ENCODE results near the gene MXRA8. TPM values are rescaled to one million over a fixed set of nuclear protein-coding genes. Genes with fewer than 3 reads are reported as not detected.

The MXRA8 gene
- total and polyA plus RNA-seq, 8 donors: 23.3 to 203 (median 42.9) TPM

GRCh38 chr1:1391225-1391624 lies 32.9 kb upstream of the MXRA8 start:
- H3K4me3 ChIP-seq: no peak overlapping the region
- H3K27ac ChIP-seq: no peak overlapping the region
- H3K9me3 ChIP-seq: no peaks in the 10 kb centered on the region
- H3K36me3 ChIP-seq: peaks cover 96 to 100% (median 100%) of the 10 kb centered on the region in 4 donors
- H3K27me3 ChIP-seq: no peaks in the 10 kb centered on the region
- H3K4me1 ChIP-seq: peaks cover 0 to 16% (median 6%) of the 10 kb centered on the region in 4 donors
- no peak for DNase-seq
- WGBS, 5 donors: 84 to 92% (median 89%) methylated on average over 12 of the region's 12 CpGs
- no peak for TF ChIP-seq POLR2AphosphoS5 (IDR thresholded peaks at IDR 0.05)
- intact Hi-C loops (cut with DNase I; ENCODE audit: low total_unique reads): no loop called here

DNA sequence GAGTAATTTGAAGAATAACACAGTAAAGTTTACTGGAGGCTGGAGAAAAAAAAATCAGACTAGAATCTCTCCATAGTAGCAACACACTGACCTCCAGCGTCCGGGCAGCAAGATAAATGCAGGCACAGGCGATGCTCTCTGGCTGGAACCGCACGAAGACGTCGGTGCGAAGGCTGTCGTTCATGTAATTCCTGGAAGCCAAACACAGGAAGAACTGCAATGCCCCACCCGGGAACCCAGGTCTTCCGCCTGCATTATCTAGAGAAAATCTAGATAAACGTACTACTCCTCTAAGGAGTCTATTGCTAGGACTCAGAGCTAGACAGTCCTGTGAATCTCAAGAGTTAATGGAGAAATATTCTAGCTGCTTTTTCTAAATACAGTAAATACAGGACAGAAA lies 32.3 kb upstream of the MXRA8 start:
- no peak for DNase-seq
- Histone ChIP-seq H3K4me1 (peaks cover 0 to 11% (median 4%) of the 10 kb centered on the region in 4 donors), H3K27ac (no peak overlapping the region), H3K27me3 (no peaks in the 10 kb centered on the region), H3K36me3 (peaks cover 96 to 100% (median 100%) of the 10 kb centered on the region in 4 donors), H3K4me3 (no peak overlapping the region), H3K9me3 (no peaks in the 10 kb centered on the region)
- TF ChIP-seq, protein P1, sequence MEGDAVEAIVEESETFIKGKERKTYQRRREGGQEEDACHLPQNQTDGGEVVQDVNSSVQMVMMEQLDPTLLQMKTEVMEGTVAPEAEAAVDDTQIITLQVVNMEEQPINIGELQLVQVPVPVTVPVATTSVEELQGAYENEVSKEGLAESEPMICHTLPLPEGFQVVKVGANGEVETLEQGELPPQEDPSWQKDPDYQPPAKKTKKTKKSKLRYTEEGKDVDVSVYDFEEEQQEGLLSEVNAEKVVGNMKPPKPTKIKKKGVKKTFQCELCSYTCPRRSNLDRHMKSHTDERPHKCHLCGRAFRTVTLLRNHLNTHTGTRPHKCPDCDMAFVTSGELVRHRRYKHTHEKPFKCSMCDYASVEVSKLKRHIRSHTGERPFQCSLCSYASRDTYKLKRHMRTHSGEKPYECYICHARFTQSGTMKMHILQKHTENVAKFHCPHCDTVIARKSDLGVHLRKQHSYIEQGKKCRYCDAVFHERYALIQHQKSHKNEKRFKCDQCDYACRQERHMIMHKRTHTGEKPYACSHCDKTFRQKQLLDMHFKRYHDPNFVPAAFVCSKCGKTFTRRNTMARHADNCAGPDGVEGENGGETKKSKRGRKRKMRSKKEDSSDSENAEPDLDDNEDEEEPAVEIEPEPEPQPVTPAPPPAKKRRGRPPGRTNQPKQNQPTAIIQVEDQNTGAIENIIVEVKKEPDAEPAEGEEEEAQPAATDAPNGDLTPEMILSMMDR (IDR thresholded peaks at IDR 0.05): no peak
- no peak for TF ChIP-seq POLR2AphosphoS5 (IDR thresholded peaks at IDR 0.05)
- no peak for TF ChIP-seq EP300 (IDR thresholded peaks at IDR 0.05)
- WGBS, 5 donors: 77 to 90% (median 83%) methylated on average over 12 of the region's 12 CpGs
- intact Hi-C loops (cut with DNase I; ENCODE audit: low total_unique reads): no loop called here

DNA sequence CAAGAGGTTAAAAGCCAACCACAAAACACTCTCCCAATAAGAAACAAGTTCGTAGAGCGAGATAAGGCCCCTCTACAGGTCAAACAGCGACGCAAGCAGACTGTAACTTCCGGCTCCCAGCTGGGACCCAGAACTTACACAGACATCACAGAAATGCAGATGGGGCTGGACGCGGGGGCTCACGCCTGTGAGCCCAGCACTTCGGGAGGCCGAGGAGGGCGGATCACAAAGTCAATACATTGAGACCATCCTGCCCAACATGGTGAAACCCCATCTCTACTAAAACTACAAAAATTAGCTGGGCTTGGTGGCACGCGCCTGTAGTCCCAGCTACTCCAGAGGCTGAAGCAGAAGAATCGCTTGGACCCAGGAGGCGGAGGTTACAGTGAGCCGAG lies 29.7 kb upstream of the MXRA8 start:
- 92 to 98% (median 96%) methylated on average over 16 of the region's 16 CpGs for WGBS, 5 donors

DNA sequence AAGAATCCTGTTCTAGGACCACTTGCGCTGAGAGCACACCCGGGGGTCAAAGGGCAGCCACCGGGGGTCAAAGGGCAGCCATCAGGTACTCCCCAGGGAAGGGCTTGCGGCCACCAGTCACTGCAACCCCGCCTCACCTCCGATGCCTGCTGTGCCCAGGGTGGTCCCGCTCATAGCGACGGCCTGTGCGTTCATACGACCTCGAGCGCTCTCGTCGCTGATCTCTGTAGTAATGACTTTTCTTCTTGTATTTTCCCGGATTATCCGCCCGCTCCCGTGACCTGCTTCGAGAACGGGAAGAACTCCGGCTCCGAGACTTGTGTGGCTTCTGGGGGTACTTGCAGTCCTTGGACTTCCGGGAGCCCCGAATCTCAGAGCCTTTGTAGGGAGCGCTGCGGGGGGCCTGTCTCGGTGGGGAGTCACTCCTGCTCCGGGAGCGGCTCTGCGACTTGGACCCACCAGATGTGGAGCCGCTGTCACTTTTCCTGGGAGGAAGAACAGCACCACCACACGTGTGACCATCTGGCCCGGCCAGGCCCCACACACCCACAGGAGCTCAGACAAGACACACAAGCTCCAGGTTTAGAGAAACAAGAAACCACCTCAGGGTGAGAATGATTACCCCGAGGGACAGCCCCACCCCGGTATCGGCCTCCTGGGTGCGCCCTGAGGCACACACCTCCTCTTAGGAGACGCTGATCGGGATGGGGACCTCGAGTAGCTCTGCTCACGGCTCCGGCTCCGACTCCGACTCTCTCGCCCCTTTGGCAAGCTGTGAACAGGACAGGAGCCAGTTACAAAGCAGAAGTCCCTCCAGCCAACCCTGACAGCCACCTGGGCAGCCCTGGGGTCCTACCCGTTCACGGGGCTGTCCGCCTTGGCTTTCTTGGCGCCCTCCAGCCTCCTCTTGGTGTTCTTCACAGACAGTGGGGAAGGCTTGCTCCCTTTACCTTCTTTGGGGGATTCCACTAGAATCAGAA lies 29.0 kb upstream of the MXRA8 start:
- 93 to 97% (median 96%) methylated on average over 47 to 50 of the region's 50 CpGs for WGBS, 5 donors
- TF ChIP-seq EP300 (IDR thresholded peaks at IDR 0.05): no peak
- TF ChIP-seq POLR2A (IDR thresholded peaks at IDR 0.05): no peak
- TF ChIP-seq POLR2AphosphoS5 (IDR thresholded peaks at IDR 0.05): no peak
- TF ChIP-seq, protein P1 (IDR thresholded peaks at IDR 0.05): no peak
- intact Hi-C loops (cut with DNase I; ENCODE audit: low total_unique reads): no loop called here
- Histone ChIP-seq H3K4me3 (no peak overlapping the region), H3K36me3 (peaks cover 67 to 81% (median 79%) of the 10 kb centered on the region in 4 donors), H3K27me3 (no peaks in the 10 kb centered on the region), H3K27ac (no peak overlapping the region), H3K9me3 (no peaks in the 10 kb centered on the region), H3K4me1 (no peaks in the 10 kb centered on the region)
- no peak for DNase-seq

More for the DNA sequence above, 29.7 kb upstream of the MXRA8 start:
- H3K4me1 ChIP-seq: peaks cover 0 to 5% (median 0%) of the 10 kb centered on the region in 4 donors
- no peak for DNase-seq
- intact Hi-C loops (cut with DNase I; ENCODE audit: low total_unique reads): no loop called here
- TF ChIP-seq POLR2AphosphoS5 (IDR thresholded peaks at IDR 0.05) (no peak), EP300 (IDR thresholded peaks at IDR 0.05) (no peak), POLR2A (IDR thresholded peaks at IDR 0.05) (no peak)
- TF ChIP-seq, protein P1 (IDR thresholded peaks at IDR 0.05): no peak
- H3K27ac ChIP-seq: no peak overlapping the region
- no peak overlapping the region for H3K4me3 ChIP-seq
- no peaks in the 10 kb centered on the region for H3K9me3 ChIP-seq
- peaks cover 74 to 88% (median 86%) of the 10 kb centered on the region in 4 donors for H3K36me3 ChIP-seq
- no peaks in the 10 kb centered on the region for H3K27me3 ChIP-seq
